ENCODE results near the gene PCDH7.

PCDH7 gene

GRCh38 chr4:30728311-30728710 lies 8.1 kb downstream of the PCDH7 start:
- no peak for DNase-seq

- DNase-seq = no peak
Measured at GRCh38 chr4:30743897-30744296, 23.7 kb downstream of the PCDH7 start.

GRCh38 chr4:30744386-30744785 lies 24.2 kb downstream of the PCDH7 start:
- DNase-seq = no peak

- DNase-seq = no peak
Measured at GRCh38 chr4:30744957-30745640, 24.9 kb downstream of the PCDH7 start.

GRCh38 chr4:30746735-30747134 lies 26.6 kb downstream of the PCDH7 start:
- DNase-seq = no peak

- DNase-seq = no peak
Measured at GRCh38 chr4:30753316-30753715, 33.1 kb downstream of the PCDH7 start.

GRCh38 chr4:30754021-30754420 lies 33.9 kb downstream of the PCDH7 start:
- DNase-seq = no peak

- no peak for DNase-seq
Measured at GRCh38 chr4:30755346-30755745, 35.2 kb downstream of the PCDH7 start.

- no peak for DNase-seq
Measured at GRCh38 chr4:30756553-30756952, 36.4 kb downstream of the PCDH7 start.

GRCh38 chr4:30757357-30757756 lies 37.2 kb downstream of the PCDH7 start:
- no peak for DNase-seq

- DNase-seq = no peak
Measured at GRCh38 chr4:30760551-30760950, 40.4 kb downstream of the PCDH7 start.

GRCh38 chr4:30763321-30763727 lies 43.2 kb downstream of the PCDH7 start:
- no peak for DNase-seq

GRCh38 chr4:30765022-30765421 lies 44.9 kb downstream of the PCDH7 start:
- DNase-seq = no peak

GRCh38 chr4:30767147-30767845 lies 47.1 kb downstream of the PCDH7 start:
- DNase-seq = no peak

GRCh38 chr4:30768277-30768676 lies 48.1 kb downstream of the PCDH7 start:
- DNase-seq = no peak

- no peak for DNase-seq
Measured at GRCh38 chr4:30769093-30769492, 48.9 kb downstream of the PCDH7 start.

GRCh38 chr4:30770049-30770549 lies 49.9 kb downstream of the PCDH7 start:
- no peak for DNase-seq

- no peak for DNase-seq
Measured at GRCh38 chr4:30770812-30771211, 50.6 kb downstream of the PCDH7 start.

GRCh38 chr4:30776451-30776850 lies 56.3 kb downstream of the PCDH7 start:
- no peak for DNase-seq

- no peak for DNase-seq
Measured at GRCh38 chr4:30776921-30777415, 56.8 kb downstream of the PCDH7 start.

Measured in CD4-positive, alpha-beta T cell treated with Interleukin-6 for 4 hours (primary cell).